K562 (cell line): ENCODE results near the gene CAPN7. TPM values are rescaled to one million over a fixed set of nuclear protein-coding genes. Genes with fewer than 3 reads are reported as not detected.

Experiments used
- GABPB2 ChIP-seq: fragments of 250-450 bp; sonication (Bioruptor Pico); conservative IDR thresholded peaks from 2 replicates; pipeline ENCODE4 v1.5.1; 2021; ENCODE audit warnings: mild to moderate bottlenecking
- MAFF ChIP-seq: IDR thresholded peaks from 2 replicates; pipeline ENCODE4 v1.6.1; 2012; ENCODE audit warnings: low read length, improper control_type of control experiment
- MNT ChIP-seq, 2 experiments: fragments of 450-650 bp; conservative IDR thresholded peaks; 2 replicates each; pipeline ENCODE4 v1.6.1; 2017; ENCODE audit warnings: mild to moderate bottlenecking in 2 of 2, moderate library complexity in 2 of 2
- NFIC ChIP-seq: fragments of 450-650 bp; IDR thresholded peaks from 2 replicates; pipeline ENCODE4 v1.6.1; 2017; ENCODE audit warnings: mild to moderate bottlenecking, inconsistent platforms
- NONO ChIP-seq, 2 experiments: fragments of 200-400 bp in 1 of 2; fragments of 450-650 bp in 1 of 2; formaldehyde crosslinking in 1 of 2; IDR thresholded peaks; 2 replicates each; pipeline ENCODE4 v1.6.1; 2017; ENCODE audit warnings: low read depth in 2 of 2, mild to moderate bottlenecking in 2 of 2, moderate library complexity in 2 of 2, low read length in 1 of 2
- RFX5 ChIP-seq: IDR thresholded peaks from 2 replicates; pipeline ENCODE4 v1.6.1; 2011; ENCODE audit warnings: low read depth, mild to moderate bottlenecking, improper control_type of control experiment, low read length
- SMC3 ChIP-seq: conservative IDR thresholded peaks from 2 replicates; pipeline ENCODE4 v1.6.1; 2011; ENCODE audit warnings: low read depth, low read length, improper control_type of control experiment; ENCODE audit not compliant: insufficient read depth
- UBTF ChIP-seq, 2 experiments: IDR thresholded peaks; 2 replicates each; pipeline ENCODE4 v1.6.1; 2012; ENCODE audit warnings: improper control_type of control experiment in 2 of 2, low read depth in 2 of 2, low read length in 2 of 2, borderline replicate concordance in 1 of 2
- YY1 ChIP-seq, 3 experiments: IDR thresholded peaks; 2 replicates each; pipeline ENCODE4 v1.6.1; 2011; ENCODE audit warnings: low read length in 2 of 3, mild to moderate bottlenecking in 2 of 3, moderate library complexity in 2 of 3, borderline replicate concordance in 1 of 3, control low read depth in 1 of 3, low read depth in 1 of 3; ENCODE audit not compliant: insufficient read depth in 3 of 3, insufficient replicate concordance in 2 of 3, control insufficient read depth in 1 of 3, insufficient read length in 1 of 3; ENCODE audit errors: extremely low read depth in 1 of 3
- ZBTB33 ChIP-seq: sonication (generic); formaldehyde crosslinking; IDR thresholded peaks from 2 replicates; pipeline ENCODE4 v1.8.1; 2023; ENCODE audit warnings: mild to moderate bottlenecking, missing genetic modification reagents
- ZFP91 ChIP-seq: sonication (generic); formaldehyde crosslinking; IDR thresholded peaks from 2 replicates; pipeline ENCODE4 v1.8.0; 2022; ENCODE audit warnings: mild to moderate bottlenecking, missing genetic modification reagents
- ZNF518B ChIP-seq: fragments of 250-450 bp; sonication (Bioruptor Pico); IDR thresholded peaks from 2 replicates; pipeline ENCODE4 v1.5.0; 2021; ENCODE audit warnings: mild to moderate bottlenecking, moderate library complexity
- polyA plus RNA-seq, 8 experiments: library from polyadenylated mRNA; depleted of rRNA in 4 of 8; stranded (reverse) in 5 of 8; unstranded in 3 of 8; fragments of >200 nt; fragmentation: Nextera tagmentation in 2 of 8; fragmentation: Illumina TruSeq in 1 of 8; extraction: Ambion mirVana in 2 of 8; extraction: Trizol in 1 of 8; gene quantifications; 2 replicates each; pipeline versions ENCODE4 v1.2.1 to v1.2.3, GENCODE V29; 2011 to 2014; ENCODE audit warnings: inconsistent platforms in 1 of 8, missing spikeins in 1 of 8
- total RNA-seq, 7 experiments: library from RNA; depleted of rRNA in 6 of 7; stranded (reverse); fragments of >200 nt in 6 of 7; fragmentation: Illumina TruSeq in 2 of 7; extraction: Trizol in 2 of 7; gene quantifications; 2 replicates each; pipeline versions ENCODE4 v1.2.1 to v1.2.3, GENCODE V29; 2011 to 2021; ENCODE audit warnings: low replicate concordance in 1 of 7

Gene CAPN7
- total and polyA plus RNA-seq, 9 of the 15 experiments (the other 6 are each of a cell fraction or from before 2014, with no cell fraction given) = 6.5 to 42.7 (median 32.7) TPM

- TF ChIP-seq ZFP91 = no peak
- TF ChIP-seq UBTF (IDR thresholded peaks at IDR 0.05; ENCODE audit: borderline replicate concordance in 1 of 2, low read depth in 2 of 2, low read length in 2 of 2) = 0 out of 4 replicates have a peak, but pooled peaks of 1 of the 2 experiments have one; percentile 46
- no peak for TF ChIP-seq NFIC
- TF ChIP-seq SMC3 = peak; percentile 100
- TF ChIP-seq ZNF518B (CRISPR knock-in tag) = no peak
- peak in 2 of 3 experiments; percentile 38 to 66 for TF ChIP-seq YY1 (IDR thresholded peaks at IDR 0.05; ENCODE audit: borderline replicate concordance in 1 of 3, control insufficient read depth in 1 of 3, extremely low read depth in 1 of 3, insufficient read depth in 3 of 3, insufficient read length in 1 of 3, insufficient replicate concordance in 2 of 3, low read depth in 1 of 3, low read length in 2 of 3)
- TF ChIP-seq MAFF = no peak
- no peak for TF ChIP-seq GABPB2 (CRISPR knock-in tag)
- peak in 1 of 2 experiments; percentile 68; a peak in 1 of 4 replicates for TF ChIP-seq NONO (IDR thresholded peaks at IDR 0.05; ENCODE audit: low read depth in 2 of 2, low read length in 1 of 2)
- TF ChIP-seq RFX5 = no peak
- 0 out of 2 replicates have a peak, but pooled peaks have one; percentile 10 for TF ChIP-seq ZBTB33 (CRISPR knock-in tag)
- TF ChIP-seq MNT (conservative IDR thresholded peaks at IDR 0.05) = peak in 1 of 2 experiments; percentile 18; a peak in 1 of 4 replicates
Measured at GRCh38 chr3:15268033-15268631, 62.1 kb downstream of the CAPN7 start (continued).
